EH (cell line): Measurements from ENCODE around the gene ADGRF4.
A peak's percentile ranks its signal among the peaks of the same experiment; 100 is the strongest.

Experiments used
- DNase-seq: peaks from one replicate; pipeline ENCODE4 v3.0.0-alpha.2; 2015; ENCODE audit warnings: low read depth

Gene ADGRF4

DNA sequence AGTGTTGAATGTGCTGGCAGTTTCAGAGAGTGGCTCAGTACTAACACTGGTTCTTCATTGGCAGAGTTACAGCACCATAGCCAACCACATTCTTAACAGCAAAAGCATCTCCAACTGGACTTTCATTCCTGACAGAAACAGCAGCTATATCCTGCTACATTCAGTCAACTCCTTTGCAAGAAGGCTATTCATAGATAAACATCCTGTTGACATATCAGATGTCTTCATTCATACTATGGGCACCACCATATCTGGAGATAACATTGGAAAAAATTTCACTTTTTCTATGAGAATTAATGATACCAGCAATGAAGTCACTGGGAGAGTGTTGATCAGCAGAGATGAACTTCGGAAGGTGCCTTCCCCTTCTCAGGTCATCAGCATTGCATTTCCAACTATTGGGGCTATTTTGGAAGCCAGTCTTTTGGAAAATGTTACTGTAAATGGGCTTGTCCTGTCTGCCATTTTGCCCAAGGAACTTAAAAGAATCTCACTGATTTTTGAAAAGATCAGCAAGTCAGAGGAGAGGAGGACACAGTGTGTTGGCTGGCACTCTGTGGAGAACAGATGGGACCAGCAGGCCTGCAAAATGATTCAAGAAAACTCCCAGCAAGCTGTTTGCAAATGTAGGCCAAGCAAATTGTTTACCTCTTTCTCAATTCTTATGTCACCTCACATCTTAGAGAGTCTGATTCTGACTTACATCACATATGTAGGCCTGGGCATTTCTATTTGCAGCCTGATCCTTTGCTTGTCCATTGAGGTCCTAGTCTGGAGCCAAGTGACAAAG, 17.0 kb upstream of the ADGRF4 start:
- DNase-seq: no peak

DNA sequence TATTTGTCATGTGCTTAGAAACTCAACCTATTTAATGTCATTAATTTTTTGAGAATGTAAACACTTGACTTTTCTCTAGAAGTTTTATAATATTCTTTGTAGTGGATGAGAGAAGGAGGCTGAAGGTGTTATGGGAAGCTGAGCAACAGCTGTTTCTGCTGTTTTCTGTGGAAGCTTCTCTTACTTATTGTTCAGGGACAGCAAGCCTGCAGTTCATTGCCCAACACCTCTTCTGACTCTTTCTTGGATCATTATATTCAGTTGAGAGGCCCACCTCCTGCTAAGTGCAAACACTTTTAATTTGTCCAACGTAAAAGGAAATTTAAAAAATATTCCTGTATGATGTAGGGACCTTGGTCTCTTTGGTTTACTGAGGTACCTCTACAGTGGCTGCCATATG, 12.0 kb upstream of the ADGRF4 start:
- no peak for DNase-seq

DNA sequence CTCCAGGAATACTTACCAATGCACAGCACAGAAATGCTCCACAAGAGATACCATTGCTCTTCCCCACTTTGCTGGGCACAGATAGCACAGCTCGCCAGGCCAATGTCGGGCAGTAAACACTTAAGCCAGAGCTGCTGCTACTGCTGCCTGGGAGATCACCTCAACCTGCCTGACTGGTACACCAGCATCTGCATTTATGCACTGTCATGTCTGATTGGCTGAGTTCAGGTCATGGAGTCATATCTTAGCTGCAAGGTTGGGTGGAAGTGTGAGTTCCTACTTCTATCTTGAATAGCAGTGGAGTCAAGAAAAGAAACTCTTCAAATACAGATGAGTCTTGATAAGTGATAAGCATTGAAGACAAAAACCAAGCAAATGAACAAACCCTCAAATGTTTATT, 10.9 kb upstream of the ADGRF4 start:
- DNase-seq: no peak

DNA sequence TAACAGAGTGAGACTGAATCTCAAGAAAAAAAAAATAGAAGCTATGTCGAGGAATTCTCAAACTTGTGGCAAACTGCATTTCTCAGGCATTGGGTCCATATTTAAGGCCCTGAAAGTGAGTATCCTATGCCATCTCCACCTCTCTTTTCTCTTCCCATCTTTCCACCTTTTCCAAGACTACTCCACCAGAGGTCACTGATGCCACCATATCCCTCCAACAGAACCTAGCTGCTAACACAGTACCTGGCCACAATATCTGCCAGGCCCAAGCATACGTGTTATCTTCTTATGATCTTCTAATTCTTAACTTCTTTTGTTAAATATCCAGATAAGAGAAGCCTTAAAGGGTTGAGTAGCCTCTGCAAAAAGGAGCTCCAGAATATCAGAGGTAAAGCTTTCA, 8.2 kb upstream of the ADGRF4 start:
- no peak for DNase-seq

DNA sequence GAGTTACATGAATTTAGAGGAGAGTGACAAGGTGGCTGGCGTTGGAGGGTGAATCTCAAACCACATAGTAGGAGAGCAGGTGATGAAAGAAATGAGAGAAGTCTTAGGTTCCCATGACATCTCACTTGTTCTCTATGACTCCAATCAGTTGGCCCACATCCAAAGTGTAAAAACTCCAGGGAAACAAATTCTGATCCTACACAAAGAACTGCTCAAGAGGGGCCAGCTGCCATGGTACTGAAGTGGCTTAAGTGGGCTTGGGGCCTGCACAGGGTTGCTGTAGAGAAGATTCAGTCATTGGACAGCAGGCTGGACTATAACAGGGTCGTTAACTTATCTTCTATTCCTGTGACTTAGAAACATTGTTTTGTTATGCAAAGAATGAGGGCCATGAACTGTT, 7.6 kb upstream of the ADGRF4 start:
- no peak for DNase-seq

DNA sequence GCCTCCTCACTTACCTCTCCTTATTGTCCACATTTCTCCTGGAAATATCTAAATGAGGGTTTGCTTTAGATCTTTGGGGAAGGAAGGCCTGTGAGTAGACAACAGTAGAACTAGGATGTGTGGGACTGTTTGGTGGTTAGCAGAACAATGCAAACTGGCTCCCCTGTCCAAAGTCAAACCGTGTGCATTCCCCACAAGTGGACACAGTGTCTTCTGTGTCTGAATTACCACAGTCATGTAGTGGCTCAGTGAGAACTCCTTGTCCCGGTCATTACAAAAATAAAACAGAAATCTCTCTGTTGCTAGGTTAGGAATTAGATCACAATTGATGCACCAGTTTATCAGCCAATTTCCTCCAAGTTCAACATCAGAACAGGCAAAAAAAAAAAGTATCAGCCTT, 455 bp upstream of the ADGRF4 start:
- no peak for DNase-seq

- peak; percentile 19 for DNase-seq
Measured at GRCh38 chr6:47700053-47700452, 1.7 kb downstream of the ADGRF4 start.

- DNase-seq: no peak
Measured at GRCh38 chr6:47700596-47700995, 2.2 kb downstream of the ADGRF4 start.

- DNase-seq: no peak
Measured at GRCh38 chr6:47701363-47701762, 3.0 kb downstream of the ADGRF4 start.

- DNase-seq: no peak
Measured at GRCh38 chr6:47709160-47709559, 10.8 kb downstream of the ADGRF4 start.

DNA sequence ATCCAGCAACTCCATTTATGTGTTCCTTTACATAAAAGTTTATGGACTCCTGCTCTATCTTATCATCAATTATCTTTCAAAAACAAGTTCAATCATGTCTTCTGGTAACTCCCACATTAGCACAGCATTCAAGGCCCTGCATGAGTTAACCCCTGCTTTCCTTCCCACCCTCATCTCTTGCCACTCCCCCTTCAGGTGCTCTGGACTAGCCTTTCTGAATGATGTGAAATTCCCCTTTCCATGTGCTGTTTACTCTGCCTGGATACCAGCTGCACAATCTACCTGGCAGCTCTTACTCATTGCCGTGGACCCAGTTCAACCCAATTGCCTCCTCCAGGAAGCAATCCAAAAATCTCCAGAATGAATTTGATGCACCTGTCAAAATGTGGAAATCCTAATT, 11.9 kb downstream of the ADGRF4 start:
- no peak for DNase-seq

DNA sequence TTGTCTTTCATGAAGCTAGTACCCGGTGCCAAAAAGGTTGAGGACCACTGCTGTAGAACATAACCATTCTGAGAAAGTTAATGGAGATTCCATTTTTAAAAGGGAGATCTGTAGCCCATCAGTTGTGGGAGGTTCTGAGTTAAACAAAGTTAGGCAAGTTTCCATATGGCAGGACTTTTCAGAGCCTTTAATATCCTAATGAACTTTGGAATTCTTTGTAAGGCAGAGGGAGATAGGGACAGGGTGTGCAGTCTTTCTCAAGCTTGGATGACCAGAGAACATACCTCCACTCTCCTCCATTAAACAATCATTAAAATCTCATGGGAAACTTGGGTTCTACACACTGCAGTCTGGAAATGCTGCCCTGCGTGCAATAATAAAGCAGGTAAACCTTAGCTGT, 14.8 kb downstream of the ADGRF4 start:
- DNase-seq: no peak

DNA sequence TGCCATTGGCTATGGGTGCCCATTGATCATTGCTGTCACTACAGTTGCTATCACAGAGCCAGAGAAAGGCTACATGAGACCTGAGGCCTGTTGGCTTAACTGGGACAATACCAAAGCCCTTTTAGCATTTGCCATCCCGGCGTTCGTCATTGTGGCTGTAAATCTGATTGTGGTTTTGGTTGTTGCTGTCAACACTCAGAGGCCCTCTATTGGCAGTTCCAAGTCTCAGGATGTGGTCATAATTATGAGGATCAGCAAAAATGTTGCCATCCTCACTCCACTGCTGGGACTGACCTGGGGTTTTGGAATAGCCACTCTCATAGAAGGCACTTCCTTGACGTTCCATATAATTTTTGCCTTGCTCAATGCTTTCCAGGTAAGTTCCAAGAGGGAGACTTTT, 16.4 kb downstream of the ADGRF4 start:
- DNase-seq: no peak

GRCh38 chr6:47715782-47716181, 17.4 kb downstream of the ADGRF4 start:
- DNase-seq: no peak

DNA sequence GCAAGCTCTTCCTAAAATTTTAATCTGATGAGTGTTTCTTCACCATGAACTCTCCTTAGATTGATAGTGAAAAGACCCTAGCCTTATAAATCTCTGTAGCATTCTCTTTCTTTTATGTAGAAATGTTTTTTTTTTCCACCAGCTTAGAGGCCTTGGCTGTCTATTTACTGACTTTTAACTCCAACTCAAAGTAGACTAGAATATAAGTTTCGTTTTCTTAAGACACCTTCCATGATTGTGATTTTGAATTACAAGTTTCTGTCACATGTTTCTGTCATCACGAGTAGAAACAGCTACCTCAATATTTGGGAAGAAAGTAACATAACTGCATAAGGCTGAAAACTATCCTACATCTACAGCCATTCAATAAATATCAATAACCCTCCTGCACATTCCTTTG, 17.8 kb downstream of the ADGRF4 start:
- no peak for DNase-seq

GRCh38 chr6:47718571-47718970, 20.2 kb downstream of the ADGRF4 start:
- DNase-seq: no peak

GRCh38 chr6:47721189-47721588, 22.8 kb downstream of the ADGRF4 start:
- DNase-seq: no peak

DNA sequence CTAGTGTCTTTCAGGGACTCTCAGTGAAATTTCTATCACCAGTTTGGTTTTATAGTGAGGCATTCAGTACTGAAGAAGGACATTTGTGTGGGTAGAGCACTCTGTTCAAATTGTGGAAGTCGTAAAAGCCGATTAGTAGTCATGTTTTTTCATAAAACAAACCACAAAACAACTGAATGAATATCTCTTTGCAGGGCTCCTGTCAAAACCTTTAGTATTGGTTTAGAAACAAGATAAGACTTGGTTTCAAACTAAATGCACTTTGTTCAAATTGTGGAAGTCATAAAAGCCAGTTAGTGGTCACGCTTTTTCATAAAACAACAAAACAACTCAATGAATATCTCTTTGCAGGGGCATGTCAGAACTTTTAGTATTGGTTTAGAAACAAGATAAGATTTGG, 23.8 kb downstream of the ADGRF4 start:
- no peak for DNase-seq

GRCh38 chr6:47724300-47724699, 25.9 kb downstream of the ADGRF4 start:
- no peak for DNase-seq

- DNase-seq: no peak
Measured at GRCh38 chr6:47727391-47727790, 29.0 kb downstream of the ADGRF4 start.

- DNase-seq: no peak
Measured at GRCh38 chr6:47729019-47729418, 30.6 kb downstream of the ADGRF4 start.

DNA sequence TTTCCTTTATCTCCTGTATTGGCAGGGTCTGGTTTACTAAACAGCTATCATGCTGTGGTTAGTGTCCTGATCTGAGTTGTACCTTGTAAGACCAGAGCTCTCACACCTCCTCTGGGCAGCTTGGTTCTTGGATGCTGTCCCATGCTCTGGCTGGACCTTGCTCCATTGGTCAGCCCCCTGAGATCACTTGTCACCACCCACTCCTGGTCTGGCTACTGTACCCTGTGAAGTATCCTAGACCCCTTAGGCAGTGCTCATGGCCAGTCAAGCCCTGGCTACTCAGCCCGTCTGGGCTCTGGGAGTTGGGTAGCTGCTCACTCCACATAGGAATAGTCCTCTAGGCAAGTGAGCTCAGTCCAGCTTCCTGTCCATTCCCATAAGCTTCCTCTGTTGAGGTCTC, 31.1 kb downstream of the ADGRF4 start:
- DNase-seq: no peak

GRCh38 chr6:47733879-47734558, 35.6 kb downstream of the ADGRF4 start:
- DNase-seq: peak; percentile 8
